ENCODE results near the gene LRRTM4.
"Not testable (repeated sequence)": the region's sequence is repeated elsewhere in the genome, so short reads cannot be mapped to it uniquely, and the experiment has no call there.

Gene LRRTM4

DNA sequence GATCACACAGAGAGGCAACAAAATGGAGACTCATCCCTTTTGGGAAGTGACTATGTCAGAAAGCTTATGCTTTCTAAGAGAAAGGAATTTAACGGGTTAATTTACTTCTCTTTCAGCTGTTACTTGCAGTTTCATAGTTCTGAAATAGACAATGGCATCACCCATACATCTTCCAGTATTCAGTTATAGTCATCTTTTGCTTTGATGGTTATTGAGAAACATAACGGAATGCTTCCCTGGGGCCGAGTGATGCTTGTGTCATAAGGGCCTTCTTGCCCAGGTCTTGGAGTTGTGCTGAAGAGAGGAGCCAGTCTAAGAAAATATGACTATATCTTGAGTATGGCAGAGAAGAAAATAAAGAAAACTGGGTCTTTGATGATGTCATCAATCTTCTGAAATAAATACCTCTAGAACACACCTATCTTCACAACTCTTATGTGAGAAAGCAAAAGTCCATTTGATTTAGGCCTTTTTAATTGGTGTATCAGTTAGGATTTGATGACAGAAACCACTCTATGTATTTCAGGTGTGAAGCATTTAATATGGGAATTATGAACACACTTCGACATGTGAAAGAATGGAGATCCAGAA, 328.2 kb downstream of the LRRTM4 start:
- H3K4me3 ChIP-seq (replicated peaks; ENCODE audit: low read depth, low read length), result no peak overlapping the region
- TF ChIP-seq, protein P1, sequence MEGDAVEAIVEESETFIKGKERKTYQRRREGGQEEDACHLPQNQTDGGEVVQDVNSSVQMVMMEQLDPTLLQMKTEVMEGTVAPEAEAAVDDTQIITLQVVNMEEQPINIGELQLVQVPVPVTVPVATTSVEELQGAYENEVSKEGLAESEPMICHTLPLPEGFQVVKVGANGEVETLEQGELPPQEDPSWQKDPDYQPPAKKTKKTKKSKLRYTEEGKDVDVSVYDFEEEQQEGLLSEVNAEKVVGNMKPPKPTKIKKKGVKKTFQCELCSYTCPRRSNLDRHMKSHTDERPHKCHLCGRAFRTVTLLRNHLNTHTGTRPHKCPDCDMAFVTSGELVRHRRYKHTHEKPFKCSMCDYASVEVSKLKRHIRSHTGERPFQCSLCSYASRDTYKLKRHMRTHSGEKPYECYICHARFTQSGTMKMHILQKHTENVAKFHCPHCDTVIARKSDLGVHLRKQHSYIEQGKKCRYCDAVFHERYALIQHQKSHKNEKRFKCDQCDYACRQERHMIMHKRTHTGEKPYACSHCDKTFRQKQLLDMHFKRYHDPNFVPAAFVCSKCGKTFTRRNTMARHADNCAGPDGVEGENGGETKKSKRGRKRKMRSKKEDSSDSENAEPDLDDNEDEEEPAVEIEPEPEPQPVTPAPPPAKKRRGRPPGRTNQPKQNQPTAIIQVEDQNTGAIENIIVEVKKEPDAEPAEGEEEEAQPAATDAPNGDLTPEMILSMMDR (IDR thresholded peaks at IDR 0.05; ENCODE audit: low read length, missing control alignments), result no peak
- no peak for DNase-seq (ENCODE audit: low read depth)

DNA sequence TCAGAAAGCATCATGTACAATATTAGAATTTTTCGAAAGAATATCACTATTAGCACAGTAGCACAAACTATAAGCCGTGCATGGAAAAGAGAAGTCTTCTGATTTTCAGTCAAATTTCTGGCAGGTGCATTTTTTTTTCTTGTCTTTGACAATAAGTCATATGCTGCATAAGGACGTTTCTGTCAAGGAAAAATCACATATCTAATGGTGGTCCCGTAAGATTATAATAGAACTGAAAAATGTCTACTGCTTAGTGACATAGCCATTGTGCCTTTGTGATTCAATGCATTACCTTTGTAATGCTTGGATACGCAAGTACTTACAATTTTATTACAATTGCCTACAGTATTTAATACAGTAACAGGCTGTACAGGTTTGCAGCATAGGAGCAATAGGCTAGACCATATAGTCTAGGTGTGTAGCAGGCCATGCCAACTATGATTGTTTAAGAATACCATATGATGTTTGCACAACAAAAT, 329.3 kb downstream of the LRRTM4 start:
- no peak for DNase-seq (ENCODE audit: low read depth)
- TF ChIP-seq, protein P1 (IDR thresholded peaks at IDR 0.05; ENCODE audit: low read length, missing control alignments), result no peak

DNA sequence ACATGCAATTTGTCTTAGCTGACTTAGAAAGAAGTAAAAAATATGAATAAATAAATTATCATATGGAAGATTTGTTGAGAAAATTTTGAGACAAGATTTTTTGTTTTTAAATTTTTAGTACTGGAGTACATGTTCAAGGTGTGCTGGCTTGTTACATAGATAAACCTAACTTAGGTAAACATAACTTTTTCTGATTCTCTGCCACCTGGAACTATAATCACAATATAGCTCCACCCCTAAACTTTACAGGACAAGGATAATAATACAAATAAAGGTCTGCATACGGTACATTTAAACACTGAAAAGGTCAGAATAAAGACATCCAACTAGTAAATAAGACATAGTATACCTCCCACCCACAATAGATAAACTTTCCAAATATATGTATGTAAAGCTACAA, 330.5 kb downstream of the LRRTM4 start:
- DNase-seq (ENCODE audit: low read depth), result no peak
- TF ChIP-seq, protein P1 (IDR thresholded peaks at IDR 0.05; ENCODE audit: low read length, missing control alignments), result no peak
- no peak overlapping the region for H3K4me3 ChIP-seq (replicated peaks; ENCODE audit: low read depth, low read length)

More for the DNA sequence above, 329.3 kb downstream of the LRRTM4 start:
- H3K4me3 ChIP-seq (replicated peaks; ENCODE audit: low read depth, low read length), result no peak overlapping the region

DNA sequence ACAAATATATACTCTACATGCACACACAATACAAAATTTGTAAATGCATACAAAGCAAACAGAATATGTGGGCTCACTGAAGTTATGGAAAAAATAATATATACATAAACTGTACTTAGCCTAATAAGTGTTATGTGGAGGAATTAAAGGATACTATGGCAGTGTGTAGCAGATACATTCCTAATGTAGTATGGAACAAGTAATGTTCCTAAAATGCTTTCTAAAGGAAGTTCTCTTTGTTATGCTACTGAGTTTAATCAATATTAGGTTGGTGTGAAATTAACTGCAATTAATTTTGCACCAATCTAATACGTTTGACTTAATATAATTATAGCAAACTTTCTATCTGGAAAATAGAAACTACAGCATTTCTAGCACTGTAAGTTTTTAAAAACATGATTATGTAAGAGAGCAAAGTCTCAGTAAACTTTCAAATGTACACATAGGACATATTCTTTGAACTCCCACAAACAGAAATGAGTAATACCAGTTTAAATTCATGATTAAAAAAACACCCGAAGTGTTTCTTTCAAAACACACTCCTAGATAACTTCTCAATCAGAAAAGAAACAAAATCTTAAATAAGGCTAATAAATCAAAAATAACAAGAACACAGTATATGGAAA, 331.3 kb downstream of the LRRTM4 start:
- TF ChIP-seq, protein P1 (IDR thresholded peaks at IDR 0.05; ENCODE audit: low read length, missing control alignments), result no peak

DNA sequence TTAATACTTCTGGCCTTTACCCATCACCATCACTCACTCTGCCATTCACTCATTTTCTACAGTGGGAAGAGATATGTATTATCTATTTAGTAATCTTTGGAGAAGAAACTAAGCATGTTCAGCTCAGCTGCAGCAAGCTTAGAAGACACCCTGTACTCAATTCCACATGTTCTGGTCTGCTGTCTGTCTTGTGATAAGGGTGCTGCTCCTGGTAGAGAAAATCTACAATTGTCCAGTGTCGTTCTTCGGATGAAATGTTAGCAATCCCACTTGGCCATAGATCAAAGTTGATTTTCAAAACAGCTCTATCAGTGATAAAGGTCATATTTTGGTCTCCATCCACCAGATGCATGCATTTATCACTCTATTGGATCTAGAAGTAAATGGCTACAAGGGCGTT, 337.1 kb downstream of the LRRTM4 start:
- H3K4me3 ChIP-seq (replicated peaks; ENCODE audit: low read depth, low read length), result no peak overlapping the region
- TF ChIP-seq, protein P1 (IDR thresholded peaks at IDR 0.05; ENCODE audit: low read length, missing control alignments), result no peak
- DNase-seq (ENCODE audit: low read depth), result no peak

More for the DNA sequence above, 331.3 kb downstream of the LRRTM4 start:
- no peak for DNase-seq (ENCODE audit: low read depth)
- H3K4me3 ChIP-seq (replicated peaks; ENCODE audit: low read depth, low read length), result no peak overlapping the region

DNA sequence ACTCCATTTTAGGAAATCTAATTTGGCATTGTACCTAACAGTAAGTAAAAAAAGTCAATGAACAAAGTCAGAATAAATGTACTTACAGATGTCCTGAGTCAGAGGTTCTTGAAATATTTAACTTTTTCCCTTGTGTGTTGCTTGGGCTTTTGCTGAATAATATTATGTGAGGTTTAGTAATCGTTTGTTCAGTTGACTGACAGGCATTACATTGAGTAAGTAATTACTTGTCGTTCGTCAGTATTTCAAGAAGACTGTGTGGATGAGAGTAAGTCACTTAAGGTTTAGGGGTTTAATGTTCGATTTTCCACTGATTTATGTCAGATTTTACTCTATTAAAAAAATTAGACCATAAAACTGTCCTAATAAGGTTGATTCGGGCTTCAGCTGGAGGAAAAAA, 342.9 kb downstream of the LRRTM4 start:
- DNase-seq (ENCODE audit: low read depth), result no peak
- TF ChIP-seq, protein P1 (IDR thresholded peaks at IDR 0.05; ENCODE audit: low read length, missing control alignments), result no peak
- H3K4me3 ChIP-seq (replicated peaks; ENCODE audit: low read depth, low read length), result no peak overlapping the region

DNA sequence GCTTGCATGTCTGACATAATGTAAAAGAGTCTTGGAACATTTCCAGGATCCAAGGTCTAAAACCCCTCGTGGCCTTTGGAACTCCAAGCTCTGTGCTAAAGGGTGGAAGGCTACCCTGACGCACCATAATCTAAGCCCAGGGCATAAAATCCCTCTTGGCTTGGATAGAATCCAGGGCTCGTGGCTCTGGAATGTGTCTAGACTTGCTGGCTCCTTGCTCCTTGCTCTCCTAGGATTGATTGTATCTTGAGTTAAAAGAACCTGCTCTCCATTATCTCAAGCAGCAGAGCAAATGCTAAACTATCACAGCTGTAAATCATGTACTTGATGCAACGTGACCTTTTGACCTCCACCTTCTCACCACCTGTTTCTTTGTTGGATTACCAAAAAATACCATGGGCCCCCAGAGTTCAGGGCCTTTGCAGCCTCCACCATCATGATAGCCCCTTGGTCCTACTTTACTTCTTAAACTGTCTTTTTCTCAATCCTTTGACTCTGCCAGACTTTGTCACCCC, 346.9 kb downstream of the LRRTM4 start:
- not testable (repeated sequence) for DNase-seq (ENCODE audit: low read depth); H3K4me3 ChIP-seq (replicated peaks; ENCODE audit: low read depth, low read length)
